Bone marrow (tissue), 2 donors: ENCODE data around the gene C2orf74.
"Not testable (repeated sequence)": the region's sequence is repeated elsewhere in the genome, so short reads cannot be mapped to it uniquely, and the experiment has no call there.

Experiments
- DNase-seq, 2 donors: peaks; one replicate each; lab custom pipeline; 2025; lab: John Stamatoyannopoulos, UW

C2orf74 gene

GRCh38 chr2:61173116-61173515 is 11.1 kb downstream of the C2orf74 start:
- no peak for DNase-seq

DNA sequence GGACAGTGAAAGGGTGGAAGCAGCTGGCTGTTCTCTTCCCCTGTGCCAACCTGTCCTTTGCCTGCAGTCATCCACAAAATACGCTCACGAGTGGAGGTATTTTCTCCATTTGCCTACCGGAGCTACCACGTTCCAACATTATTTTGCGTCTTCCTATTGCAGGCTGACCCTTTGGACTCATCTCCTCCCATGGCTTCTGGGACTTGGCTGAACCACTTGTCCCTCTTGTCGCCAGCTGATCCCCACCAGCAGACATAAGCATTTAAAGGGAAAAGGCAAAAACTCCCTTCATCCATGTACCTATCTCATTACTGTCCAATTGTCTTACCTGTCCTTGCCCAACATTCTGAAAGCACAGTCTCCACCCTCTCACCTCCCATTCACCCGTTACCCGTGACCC is 13.0 kb downstream of the C2orf74 start:
- no peak for DNase-seq

DNA sequence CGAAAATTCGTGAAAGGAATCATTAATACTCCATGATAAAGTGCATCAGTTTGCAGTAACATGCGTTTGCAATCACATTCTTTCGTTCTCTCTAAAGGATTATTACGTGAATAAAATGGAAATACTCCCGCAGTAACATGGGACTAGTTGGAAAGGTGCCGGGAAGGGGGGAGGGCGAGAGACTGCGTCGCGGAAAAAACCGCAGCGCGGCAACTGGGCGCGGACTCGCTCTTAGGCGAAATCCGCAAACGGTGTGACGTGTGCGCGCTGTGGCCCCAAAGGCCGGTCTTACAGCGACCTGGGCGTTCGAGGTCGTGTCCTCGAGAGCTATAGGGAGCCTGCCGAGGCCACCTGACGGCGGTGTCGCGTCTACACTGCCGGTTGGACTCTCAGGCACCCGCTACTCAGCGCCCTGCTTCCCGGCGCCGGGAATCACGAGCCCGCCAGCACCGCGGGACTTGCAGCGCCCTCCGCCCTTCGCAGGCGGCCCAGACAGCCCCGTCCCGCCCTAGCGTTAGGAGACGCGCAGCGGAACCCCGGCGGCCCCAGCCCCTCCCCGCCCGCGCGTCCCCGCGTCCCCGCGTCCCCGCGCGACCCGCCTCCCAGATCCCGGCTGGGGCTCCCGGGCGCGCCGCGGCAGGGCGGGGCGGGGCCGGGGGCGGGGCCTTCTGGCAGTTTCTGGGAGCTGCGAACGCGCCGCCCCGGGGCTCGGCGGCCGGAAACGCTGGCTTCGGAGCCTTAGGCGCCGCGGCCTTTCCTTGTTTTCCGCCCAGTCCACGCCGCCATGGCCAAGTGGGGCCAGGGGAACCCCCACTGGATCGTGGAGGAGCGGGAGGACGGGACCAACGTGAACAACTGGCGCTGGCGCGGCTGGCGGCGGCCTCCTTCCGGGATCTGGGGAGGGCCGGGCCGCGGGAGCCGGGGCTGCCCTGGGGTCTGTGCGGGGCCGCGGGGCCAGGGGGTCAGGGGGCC is 15.1 kb downstream of the C2orf74 start:
- DNase-seq: peak; percentile 80 to 83

DNA sequence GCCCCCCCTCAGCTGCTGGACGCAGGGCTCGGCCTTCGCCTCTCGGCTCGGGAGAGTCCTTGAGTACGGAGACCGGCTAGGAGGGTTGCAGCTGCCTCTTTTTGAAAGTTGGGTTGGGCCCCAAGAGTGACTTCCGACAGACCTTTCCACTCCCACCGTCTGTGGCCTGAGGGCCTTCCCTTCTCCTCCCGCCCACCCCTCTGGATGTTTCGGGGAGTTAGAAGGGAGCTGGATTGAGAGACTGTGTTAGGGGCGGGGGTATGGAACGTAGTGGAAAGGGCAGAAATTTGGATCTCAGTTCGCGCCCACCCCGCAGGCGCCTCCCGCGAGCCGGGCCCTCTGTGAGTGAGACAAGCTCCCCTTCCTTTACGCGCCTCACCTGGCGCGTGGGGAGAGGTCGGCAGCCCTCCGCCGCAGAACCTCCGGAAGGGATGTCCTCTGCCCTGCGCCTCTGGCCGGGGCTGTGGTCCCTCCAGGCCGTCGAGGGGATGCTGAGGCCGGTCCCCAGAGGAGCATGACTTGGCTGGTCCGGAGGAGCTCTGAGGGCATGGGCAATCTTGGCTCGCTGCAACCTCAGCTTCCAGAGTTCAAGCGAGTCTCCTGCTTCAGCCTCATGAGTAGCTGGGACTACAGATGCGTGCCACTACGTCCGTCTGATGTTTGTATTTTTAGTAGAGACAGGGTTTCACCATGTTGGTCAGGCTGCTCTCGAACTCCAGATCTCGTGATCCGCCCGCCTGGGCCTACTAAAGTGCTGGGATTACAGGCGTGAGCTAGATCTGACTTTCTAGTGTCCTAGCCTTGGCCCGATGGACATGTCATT is 15.9 kb downstream of the C2orf74 start:
- DNase-seq: peak; percentile 29 to 48

DNA sequence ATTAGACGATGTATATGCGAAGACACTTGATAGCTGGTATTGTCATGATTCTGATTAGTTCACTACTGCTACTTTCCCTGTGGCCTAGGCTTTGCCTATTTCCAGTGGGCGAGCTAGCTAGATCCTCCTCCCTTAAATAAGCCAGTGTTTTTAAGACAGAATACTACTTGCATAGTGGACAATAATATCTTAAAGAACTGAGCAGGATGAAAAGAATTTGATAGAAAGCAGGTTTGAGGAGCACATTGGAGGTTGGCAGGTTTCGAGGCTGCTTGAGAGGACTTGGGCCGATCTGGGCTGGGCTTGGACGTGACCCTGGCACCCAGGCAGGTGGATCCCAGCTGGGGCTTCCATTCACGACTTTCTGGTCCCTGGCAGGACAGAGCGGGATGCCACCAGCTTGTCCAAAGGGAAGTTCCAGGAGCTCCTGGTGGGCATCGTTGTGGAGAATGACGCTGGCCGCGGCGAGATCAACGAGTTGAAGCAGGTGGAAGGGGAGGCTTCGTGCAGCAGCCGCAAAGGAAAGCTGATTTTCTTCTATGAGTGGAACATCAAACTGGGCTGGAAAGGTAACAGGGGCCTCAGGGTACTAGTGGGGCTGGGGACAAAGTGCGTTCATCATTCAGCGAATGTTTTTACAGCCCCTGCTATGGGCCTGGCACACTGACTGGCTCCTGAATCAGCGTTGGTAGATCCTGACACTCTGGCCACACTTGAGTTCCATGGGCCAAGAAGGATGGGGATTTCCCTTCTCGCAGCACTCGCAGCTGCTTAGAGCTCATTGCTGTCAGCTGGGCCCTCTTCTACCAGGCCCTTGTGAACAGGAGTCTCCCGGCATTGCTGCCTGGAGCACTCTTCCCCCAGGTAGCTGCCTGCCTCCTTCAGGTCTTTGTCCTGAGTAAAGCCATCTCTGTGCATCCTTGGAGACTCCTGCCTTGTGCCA is 16.9 kb downstream of the C2orf74 start:
- DNase-seq: no peak

GRCh38 chr2:61179701-61180639 is 18.0 kb downstream of the C2orf74 start:
- DNase-seq: no peak

GRCh38 chr2:61180686-61181085 is 18.7 kb downstream of the C2orf74 start:
- no peak for DNase-seq

GRCh38 chr2:61181382-61182058 is 19.5 kb downstream of the C2orf74 start:
- DNase-seq: no peak

- DNase-seq: no peak
Observed at GRCh38 chr2:61182059-61182383, 20.0 kb downstream of the C2orf74 start.

GRCh38 chr2:61183795-61184194 is 21.8 kb downstream of the C2orf74 start:
- no peak for DNase-seq

DNA sequence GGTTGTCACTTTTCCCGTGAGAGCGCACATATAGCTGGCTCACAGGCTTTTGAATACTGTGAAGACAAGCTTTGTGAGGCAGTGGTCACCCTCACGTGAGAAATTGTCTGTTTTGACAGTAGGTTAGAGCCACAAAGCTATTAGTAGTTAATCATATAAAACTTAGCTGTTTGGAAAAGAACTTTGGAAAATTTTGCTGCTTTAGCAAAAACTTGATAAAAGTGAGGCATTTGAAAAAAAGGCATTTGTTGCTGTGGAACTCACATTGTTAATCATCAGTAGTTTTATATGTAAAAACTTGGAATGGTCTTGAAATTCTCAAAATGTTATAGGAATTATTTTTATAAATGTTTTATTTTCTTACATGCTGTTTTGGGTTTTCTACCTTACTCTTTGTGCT is 22.3 kb downstream of the C2orf74 start:
- DNase-seq: no peak

GRCh38 chr2:61185231-61185728 is 23.3 kb downstream of the C2orf74 start:
- DNase-seq: no peak

- DNase-seq: no peak
Observed at GRCh38 chr2:61187085-61187484, 25.1 kb downstream of the C2orf74 start.

GRCh38 chr2:61193670-61194561 is 31.9 kb downstream of the C2orf74 start:
- no peak for DNase-seq

- not testable (repeated sequence) for DNase-seq
Observed at GRCh38 chr2:61194646-61195045, 32.7 kb downstream of the C2orf74 start.

- no peak for DNase-seq
Observed at GRCh38 chr2:61196671-61197070, 34.7 kb downstream of the C2orf74 start.

GRCh38 chr2:61205132-61205531 is 43.1 kb downstream of the C2orf74 start:
- no peak for DNase-seq

DNA sequence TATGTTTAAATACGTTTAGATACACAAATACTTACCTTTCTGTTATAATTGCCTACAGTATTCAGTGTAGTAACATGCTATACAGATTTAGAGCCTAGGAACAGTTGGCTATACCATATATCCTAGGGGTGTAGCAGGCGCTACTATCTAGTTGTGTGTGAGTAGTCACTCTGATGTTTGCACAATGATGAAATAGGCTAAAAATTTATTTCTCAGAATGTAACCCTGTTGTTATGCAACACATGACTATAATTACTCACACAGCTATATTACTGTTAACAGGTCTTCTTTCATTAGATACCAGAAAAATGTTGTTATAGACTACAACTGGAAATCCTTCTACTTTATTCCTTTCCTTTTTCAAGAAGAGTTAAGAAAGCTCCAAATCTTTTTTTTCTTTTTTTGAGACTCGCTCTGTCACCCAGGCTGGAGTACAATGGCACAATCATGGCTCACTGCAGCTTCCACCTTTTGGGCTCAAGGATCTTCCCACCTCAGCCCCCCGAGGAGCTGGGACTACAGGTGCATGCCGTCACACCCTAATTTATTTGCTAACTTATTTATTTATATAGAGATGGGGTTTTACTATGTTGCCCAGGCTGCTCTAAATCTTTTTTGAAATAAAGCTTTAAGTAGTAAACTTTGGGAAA is 48.5 kb downstream of the C2orf74 start:
- no peak for DNase-seq
